Coronary artery (tissue), 2 donors: ENCODE data around the gene LRP5.
"Not testable (repeated sequence)": the region's sequence is repeated elsewhere in the genome, so short reads cannot be mapped to it uniquely, and the experiment has no call there.

Experiments
- DNase-seq: peaks from one replicate; pipeline ENCODE4 v3.0.0-alpha.2; 2017; ENCODE audit warnings: low spot score
- H3K27ac ChIP-seq, 2 donors: fragments of 200-600 bp; sonication (generic); one replicate each; pipeline ENCODE4 v1.5.1; 2016 to 2019
- H3K4me3 ChIP-seq: fragments of 200-600 bp; sonication (generic); 2 replicates; pipeline ENCODE4 v1.5.1; 2016; ENCODE audit warnings: mild to moderate bottlenecking, moderate library complexity
- TF ChIP-seq, protein P1 (sequence below): fragments of 200-600 bp; sonication (generic); IDR thresholded peaks from one replicate; pipeline ENCODE4 v1.5.1; 2019; ENCODE audit warnings: antibody characterized with exemption

The LRP5 gene

DNA sequence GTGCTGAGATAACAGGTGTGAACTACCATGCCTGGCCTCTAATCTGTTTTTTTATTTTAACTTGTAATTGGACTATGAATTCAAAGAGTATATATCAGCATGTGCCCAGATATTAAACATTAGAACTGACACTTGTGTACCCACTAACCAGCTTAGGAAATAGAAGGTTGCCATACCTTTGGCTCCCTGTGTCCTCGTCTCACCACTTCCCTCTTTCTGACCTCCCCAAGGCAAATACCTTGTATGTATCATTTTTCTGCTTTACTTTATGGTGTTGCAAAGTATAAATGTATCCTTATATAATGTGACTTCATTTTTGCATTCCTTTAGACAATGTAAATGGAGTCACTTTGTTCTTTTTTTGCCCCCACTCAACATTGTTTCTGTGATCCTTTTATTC lies 157.3 kb downstream of the LRP5 start:
- TF ChIP-seq, protein P1, sequence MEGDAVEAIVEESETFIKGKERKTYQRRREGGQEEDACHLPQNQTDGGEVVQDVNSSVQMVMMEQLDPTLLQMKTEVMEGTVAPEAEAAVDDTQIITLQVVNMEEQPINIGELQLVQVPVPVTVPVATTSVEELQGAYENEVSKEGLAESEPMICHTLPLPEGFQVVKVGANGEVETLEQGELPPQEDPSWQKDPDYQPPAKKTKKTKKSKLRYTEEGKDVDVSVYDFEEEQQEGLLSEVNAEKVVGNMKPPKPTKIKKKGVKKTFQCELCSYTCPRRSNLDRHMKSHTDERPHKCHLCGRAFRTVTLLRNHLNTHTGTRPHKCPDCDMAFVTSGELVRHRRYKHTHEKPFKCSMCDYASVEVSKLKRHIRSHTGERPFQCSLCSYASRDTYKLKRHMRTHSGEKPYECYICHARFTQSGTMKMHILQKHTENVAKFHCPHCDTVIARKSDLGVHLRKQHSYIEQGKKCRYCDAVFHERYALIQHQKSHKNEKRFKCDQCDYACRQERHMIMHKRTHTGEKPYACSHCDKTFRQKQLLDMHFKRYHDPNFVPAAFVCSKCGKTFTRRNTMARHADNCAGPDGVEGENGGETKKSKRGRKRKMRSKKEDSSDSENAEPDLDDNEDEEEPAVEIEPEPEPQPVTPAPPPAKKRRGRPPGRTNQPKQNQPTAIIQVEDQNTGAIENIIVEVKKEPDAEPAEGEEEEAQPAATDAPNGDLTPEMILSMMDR, result no peak
- no peak for DNase-seq
- Histone ChIP-seq H3K27ac (no peak overlapping the region), H3K4me3 (no peak overlapping the region)

DNA sequence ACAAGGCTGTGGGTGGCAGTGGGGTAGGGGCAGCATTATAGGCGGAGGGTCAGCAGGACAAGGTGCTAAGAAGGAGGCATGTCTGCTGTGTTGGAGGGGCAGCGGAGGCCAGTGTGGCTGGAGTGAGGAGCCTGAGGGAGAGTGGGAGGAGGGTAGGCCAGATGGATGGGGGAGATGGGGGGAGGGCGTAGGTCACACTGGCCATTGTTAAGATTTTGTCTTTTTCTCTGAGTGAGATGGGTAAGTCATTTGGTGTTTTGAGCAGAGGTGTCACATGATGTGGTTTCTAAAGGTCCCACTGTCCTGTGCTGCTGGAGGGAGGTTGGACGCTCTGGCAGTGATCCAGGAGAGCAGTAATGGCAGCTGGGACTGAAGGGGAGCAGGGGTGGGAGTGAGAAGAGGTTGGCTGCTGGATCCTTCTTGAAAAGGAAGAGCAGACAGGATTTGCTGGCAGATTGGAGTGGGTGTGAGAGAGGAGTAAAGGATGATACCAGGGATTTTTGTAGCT lies 158.0 kb downstream of the LRP5 start:
- Histone ChIP-seq H3K27ac (no peak overlapping the region), H3K4me3 (no peak overlapping the region)
- TF ChIP-seq, protein P1, result no peak
- no peak for DNase-seq

DNA sequence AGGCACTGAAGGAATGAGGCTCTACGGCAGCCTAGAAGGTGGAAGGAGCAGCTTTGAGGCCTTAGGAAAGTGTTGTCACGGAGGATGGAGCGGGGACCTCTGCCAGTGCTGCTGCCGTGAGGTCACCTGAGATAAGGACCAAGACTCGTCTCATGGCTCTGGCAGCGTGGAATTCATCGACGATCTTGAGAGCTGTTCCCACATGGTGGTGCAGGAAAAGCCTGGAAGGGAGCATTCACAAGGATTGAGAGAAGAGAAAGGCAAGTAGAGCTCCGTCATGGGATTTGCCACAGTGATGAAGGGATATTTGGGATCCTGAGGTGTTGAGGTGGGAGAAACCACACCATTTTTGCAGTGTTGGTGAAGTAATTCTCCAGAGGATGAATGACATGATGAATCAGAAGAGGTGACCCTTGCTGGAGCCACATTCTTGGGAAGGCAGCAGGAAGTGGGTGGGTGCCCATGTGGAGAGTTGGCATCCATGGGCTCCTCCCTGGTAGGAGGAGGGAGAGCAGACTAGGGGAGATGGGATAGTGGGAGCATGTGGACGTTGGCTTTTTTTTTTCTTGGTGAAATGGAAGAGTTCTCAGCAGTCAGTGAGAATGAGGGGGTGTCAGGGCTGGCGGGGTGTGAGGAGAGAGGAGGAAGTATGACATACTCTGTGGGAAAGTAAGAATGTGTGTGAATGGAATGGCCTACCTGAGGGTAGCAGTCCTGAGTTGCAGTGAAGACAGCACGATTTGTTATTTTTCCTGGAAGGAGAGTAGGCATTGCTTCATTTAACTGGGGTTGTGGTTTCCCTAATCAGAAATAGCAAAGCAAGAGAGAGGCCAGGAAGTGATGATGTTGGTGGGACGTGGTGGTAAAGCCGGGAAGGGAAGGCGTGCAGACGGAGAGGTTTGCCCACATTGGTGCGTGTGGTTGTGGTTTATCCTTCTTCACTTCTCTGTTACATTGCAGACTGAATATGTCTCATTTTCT lies 159.3 kb downstream of the LRP5 start:
- no peak overlapping the region for H3K4me3 ChIP-seq
- no peak overlapping the region for H3K27ac ChIP-seq
- no peak for DNase-seq
- TF ChIP-seq, protein P1, result no peak

DNA sequence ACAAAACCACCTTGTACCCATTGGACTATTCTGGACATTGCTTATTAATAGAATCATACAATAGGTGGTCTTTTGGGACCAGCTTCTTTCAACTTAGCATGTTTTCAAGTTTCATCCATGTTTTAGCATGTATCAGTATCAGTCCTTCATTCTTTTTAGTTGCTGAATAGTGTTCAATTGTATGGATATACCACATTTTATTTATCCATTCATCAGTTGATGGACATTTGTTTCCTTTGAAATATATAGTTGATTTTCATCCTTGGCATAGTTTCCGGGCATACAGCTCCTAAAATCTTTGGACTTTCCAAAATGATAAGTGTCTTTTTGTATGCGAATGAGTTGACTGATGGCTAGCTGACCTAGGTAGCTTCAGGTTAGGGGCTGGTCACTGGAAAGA lies 160.4 kb downstream of the LRP5 start:
- TF ChIP-seq, protein P1, result no peak
- Histone ChIP-seq H3K27ac (no peak overlapping the region), H3K4me3 (no peak overlapping the region)
- DNase-seq, result no peak

DNA sequence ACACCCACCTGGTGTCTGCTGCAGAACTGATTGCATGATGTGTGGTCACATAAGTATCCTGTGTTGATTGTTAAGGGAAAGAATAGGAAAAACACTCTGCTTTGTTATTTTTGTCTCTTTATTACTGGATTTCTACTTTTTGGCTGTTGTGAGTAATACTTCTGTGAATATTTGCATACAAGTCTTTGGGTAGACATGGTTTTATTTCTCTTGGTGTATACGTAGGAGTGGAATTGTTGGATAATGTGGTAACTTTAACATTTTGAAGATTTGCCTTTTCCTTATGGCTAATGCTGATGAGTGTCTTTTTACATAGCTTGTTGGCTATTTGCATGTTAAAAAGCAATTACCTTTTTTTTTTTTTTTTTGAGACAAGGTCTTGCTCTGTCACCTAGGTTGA lies 161.3 kb downstream of the LRP5 start:
- no peak overlapping the region for H3K4me3 ChIP-seq
- H3K27ac ChIP-seq, result no peak overlapping the region
- DNase-seq, result no peak
- TF ChIP-seq, protein P1, result no peak

DNA sequence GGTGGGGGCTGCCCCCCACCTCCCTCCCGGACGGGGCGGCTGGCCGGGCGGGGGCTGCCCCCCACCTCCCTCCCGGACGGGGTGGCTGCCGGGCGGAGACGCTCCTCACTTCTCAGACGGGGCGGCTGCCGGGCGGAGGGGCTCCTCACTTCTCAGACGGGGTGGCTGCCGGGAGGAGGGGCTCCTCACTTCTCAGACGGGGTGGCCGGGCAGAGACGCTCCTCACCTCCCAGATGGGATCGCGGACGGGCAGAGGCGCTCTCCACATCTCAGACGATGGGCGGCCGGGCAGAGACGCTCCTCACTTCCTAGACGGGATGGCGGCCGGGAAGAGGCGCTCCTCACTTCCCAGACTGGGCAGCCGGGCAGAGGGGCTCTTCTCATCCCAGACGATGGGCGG lies 163.2 kb downstream of the LRP5 start:
- not testable (repeated sequence) for H3K4me3 ChIP-seq, H3K27ac ChIP-seq, DNase-seq

DNA sequence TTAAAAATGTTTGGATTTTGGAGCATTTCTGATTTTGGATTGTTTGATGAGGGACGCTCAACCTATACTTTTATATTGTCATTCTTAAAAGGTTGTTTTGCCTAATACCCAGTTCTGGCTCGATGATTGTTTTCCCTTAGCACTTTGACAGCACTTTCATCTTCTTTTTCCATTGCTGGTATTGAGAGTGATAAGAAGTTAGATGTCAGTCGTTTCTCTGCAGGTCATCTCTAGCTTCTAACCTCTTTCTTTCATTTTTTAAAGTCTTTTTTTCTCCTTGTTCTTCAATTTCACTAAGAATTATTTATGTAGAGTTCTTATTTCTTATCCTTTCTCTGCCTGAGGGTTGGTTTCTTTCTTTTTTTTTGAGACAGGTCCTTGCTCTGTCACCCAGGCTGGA lies 167.0 kb downstream of the LRP5 start:
- Histone ChIP-seq H3K4me3 (no peak overlapping the region), H3K27ac (no peak overlapping the region)
- no peak for DNase-seq
- TF ChIP-seq, protein P1, result no peak
